NB4 (cell line): ENCODE measurements around the gene ROR2.
"Not testable (repeated sequence)": the region's sequence is repeated elsewhere in the genome, so short reads cannot be mapped to it uniquely, and the experiment has no call there.

Experiments
- DNase-seq: peaks from one replicate; pipeline ENCODE4 v3.0.0; 2010; ENCODE audit warnings: low read depth
- H3K4me3 ChIP-seq: one replicate; pipeline ENCODE4 v1.5.1; 2011; ENCODE audit warnings: mild to moderate bottlenecking, low read depth, low read length, moderate library complexity
- MYC ChIP-seq: IDR thresholded peaks from 2 replicates; pipeline ENCODE4 v1.6.1; 2011; ENCODE audit warnings: low read depth, low read length
- POLR2A ChIP-seq: IDR thresholded peaks from 2 replicates; pipeline ENCODE4 v1.6.1; 2011; ENCODE audit warnings: mild to moderate bottlenecking; ENCODE audit not compliant: insufficient read length; ENCODE audit errors: extremely low read depth
- TF ChIP-seq, protein P1 (sequence below): IDR thresholded peaks from one replicate; pipeline ENCODE4 v1.5.1; 2012; ENCODE audit warnings: low read depth, low read length
- TF ChIP-seq, protein P2 (sequence below): IDR thresholded peaks from 2 replicates; pipeline ENCODE4 v1.6.1; 2011; ENCODE audit warnings: low read depth, low read length

ROR2 gene

DNA sequence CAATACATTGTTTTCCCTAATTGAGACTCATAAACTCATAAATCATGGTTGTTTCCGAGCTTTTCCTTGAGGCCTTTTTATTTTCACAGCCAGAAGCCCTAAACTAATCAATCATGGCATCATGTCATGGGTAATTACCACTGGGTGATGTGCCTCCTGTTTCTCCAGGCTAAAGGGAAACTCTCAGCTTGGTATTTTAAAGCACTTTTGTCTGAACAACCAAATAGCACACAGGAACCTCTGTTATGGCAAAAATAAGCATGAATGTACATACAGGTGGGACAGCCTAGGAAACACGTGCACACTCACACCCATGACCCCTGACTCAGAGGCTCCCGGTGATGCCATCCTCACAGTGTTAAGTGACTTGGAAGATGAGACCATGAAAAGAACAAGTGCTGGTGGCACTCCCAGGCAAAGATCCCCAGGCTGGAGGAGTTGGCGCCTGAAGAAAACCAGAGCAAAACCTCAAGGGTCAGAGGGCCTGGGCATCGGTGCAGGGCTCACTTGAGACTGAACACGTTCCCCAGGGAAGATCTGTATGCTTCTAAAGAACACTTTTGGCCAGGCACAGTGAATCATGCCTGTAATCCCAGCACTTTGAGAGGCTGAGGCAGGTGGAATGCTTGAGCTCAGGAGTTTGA lies 154.3 kb downstream of the ROR2 start:
- peak; percentile 25 for DNase-seq
- TF ChIP-seq POLR2A = no peak
- TF ChIP-seq, protein P1, sequence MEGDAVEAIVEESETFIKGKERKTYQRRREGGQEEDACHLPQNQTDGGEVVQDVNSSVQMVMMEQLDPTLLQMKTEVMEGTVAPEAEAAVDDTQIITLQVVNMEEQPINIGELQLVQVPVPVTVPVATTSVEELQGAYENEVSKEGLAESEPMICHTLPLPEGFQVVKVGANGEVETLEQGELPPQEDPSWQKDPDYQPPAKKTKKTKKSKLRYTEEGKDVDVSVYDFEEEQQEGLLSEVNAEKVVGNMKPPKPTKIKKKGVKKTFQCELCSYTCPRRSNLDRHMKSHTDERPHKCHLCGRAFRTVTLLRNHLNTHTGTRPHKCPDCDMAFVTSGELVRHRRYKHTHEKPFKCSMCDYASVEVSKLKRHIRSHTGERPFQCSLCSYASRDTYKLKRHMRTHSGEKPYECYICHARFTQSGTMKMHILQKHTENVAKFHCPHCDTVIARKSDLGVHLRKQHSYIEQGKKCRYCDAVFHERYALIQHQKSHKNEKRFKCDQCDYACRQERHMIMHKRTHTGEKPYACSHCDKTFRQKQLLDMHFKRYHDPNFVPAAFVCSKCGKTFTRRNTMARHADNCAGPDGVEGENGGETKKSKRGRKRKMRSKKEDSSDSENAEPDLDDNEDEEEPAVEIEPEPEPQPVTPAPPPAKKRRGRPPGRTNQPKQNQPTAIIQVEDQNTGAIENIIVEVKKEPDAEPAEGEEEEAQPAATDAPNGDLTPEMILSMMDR = no peak
- TF ChIP-seq, protein P2, sequence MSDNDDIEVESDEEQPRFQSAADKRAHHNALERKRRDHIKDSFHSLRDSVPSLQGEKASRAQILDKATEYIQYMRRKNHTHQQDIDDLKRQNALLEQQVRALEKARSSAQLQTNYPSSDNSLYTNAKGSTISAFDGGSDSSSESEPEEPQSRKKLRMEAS = no peak
- no peak for TF ChIP-seq MYC
- no peak overlapping the region for H3K4me3 ChIP-seq

DNA sequence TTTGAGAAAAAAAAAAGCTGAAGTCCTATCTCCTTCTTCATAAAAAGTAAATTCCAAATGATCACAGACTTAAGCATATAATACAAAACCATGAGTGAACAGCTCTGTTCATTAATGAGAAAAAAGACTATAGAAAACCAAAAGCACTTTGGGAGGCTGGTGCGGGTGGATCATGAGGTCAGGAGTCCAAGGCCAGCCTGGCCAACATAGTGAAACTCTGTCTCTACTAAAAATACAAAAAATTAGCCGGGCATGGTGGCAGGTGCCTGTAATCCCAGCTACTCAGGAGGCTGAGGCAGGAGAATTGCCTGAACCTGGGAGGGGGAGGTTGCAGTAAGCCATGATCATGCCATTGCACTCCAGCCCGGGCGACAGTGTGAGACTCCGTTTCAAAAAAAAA lies 156.7 kb downstream of the ROR2 start:
- DNase-seq, H3K4me3 ChIP-seq: not testable (repeated sequence)

DNA sequence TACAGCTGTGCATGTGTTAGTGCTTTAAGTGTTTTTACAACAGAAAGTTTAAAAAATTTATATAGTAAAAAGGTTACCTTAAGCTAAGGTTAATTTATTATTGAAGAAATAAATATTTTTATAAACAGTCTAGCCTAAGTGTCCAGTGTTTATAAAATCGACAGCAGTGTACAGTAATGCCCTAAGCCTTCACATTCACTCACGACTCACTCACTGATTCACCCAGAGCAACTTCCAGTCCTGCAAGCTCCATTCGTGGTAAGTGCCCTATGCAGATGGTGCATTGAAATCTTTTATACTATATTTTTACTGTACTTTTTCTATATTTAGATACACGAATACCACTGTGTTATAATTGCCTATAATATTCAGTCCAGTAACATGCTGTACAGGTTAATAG lies 159.1 kb downstream of the ROR2 start:
- no peak for DNase-seq
- TF ChIP-seq, protein P1 = no peak
- TF ChIP-seq MYC (no peak), POLR2A (no peak)
- TF ChIP-seq, protein P2 = no peak
- H3K4me3 ChIP-seq = no peak overlapping the region

DNA sequence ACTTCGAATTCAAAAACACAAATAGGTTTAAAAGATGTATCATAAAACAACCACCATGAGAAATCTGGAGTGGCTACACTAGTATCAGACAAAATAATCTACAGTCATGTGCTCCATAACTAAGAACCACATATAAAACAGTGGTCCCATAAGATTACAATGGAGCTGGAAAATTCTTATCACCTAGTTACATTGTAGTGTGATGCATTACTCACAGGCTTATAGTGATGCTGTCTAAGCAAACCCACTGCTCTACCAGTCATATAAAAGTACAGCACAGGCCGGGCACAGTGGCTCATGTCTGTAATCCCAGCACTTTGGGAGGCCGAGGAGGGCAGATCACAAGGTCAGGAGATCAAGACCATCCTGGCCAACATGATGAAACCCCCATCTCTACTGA lies 160.1 kb downstream of the ROR2 start:
- no peak for DNase-seq
- TF ChIP-seq, protein P2 = no peak
- TF ChIP-seq, protein P1 = no peak
- TF ChIP-seq POLR2A (no peak), MYC (no peak)
- no peak overlapping the region for H3K4me3 ChIP-seq

DNA sequence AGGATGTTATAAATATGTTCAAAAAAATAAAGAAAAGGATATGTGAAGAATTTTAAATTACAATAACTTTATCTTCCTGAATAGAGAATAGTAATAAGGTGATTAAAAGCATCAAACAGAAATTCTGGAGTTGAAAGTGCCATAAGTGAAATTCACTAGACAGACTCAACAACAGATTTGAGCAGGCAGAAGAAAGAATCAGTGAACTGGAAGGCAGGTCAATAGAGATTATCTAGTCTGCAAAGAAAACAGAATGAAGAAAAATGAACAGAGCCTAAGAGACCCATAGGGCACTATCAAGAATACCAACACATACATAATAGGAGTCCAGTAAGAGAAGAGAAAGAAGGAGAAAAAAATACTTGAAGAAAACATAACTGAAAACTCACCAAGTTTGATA lies 162.1 kb downstream of the ROR2 start:
- no peak for DNase-seq
- no peak overlapping the region for H3K4me3 ChIP-seq
- no peak for TF ChIP-seq POLR2A
- TF ChIP-seq, protein P2 = no peak
- TF ChIP-seq, protein P1 = no peak
- no peak for TF ChIP-seq MYC

DNA sequence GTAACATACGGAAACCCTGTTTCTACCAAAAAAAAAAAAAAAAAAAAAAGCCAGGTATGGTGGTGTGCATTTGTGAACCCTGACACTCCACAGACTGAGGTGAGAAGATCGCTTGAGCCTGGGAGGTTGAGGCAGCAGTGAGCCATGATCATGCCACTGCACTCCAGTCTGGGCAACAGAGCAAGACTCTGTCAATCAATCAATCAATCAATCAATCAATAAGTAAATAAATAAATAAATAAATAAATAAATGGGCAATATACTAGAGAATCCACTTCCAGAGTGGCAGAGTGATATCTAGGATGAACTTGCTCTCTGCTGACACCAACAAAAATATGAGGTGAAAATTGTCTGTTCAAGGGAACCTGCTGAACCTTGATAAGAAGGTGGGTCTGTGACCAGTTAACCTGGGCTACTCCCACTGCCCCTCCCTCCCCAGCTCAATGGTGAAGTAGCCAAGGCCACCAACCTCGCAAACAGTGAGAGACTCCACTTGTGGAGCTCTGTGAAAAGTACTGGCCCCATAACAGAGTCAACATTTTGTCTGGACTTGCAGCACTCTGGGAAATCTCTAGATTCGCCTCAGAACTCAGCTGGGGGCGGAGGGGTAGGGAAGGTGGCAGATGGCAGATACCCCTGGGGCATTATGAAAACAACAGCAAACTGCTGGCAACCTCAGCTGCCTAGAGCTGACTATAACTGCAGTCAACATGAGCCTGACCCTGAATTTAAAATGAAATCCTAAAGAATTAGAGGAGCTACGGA lies 163.7 kb downstream of the ROR2 start:
- no peak overlapping the region for H3K4me3 ChIP-seq
- DNase-seq = no peak
- TF ChIP-seq, protein P1 = no peak
- TF ChIP-seq MYC (no peak), POLR2A (no peak)
- TF ChIP-seq, protein P2 = no peak
